Lower leg skin (tissue), 3 donors: Measurements from ENCODE around the gene CACNA1G.

ENCODE experiments used
- POLR2A ChIP-seq, 2 donors: fragments of 450-650 bp; IDR thresholded peaks; one replicate each; pipeline ENCODE4 v1.6.1; 2016 to 2017; ENCODE audit warnings: antibody characterized with exemption in 2 of 2, mild to moderate bottlenecking in 1 of 2, moderate library complexity in 1 of 2
- TF ChIP-seq, protein P1 (sequence below), 3 donors: fragments of 450-650 bp; IDR thresholded peaks; one replicate each; pipeline ENCODE4 v1.5.1; 2016; ENCODE audit warnings: antibody characterized with exemption in 3 of 3, mild to moderate bottlenecking in 3 of 3, moderate library complexity in 2 of 3

DNA sequence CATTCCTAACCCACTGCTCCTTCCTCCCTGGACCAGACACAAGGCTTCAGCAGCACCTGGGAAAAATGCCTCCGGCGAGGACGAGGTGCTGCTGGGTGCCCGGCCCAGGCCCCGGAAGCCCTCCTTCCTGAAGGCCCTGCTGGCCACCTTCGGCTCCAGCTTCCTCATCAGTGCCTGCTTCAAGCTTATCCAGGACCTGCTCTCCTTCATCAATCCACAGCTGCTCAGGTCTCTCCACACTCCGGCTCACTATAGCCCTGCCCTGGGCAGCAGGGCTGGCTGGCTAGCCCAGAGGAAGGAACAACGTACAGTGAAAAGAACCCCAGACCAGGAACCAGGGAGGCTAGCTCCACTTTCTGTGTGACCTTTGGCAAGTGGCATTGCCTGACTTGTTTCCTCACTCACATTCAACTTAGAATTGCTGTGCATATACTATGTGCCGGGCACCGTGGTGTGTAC lies 100.4 kb downstream of the CACNA1G start:
- TF ChIP-seq, protein P1, sequence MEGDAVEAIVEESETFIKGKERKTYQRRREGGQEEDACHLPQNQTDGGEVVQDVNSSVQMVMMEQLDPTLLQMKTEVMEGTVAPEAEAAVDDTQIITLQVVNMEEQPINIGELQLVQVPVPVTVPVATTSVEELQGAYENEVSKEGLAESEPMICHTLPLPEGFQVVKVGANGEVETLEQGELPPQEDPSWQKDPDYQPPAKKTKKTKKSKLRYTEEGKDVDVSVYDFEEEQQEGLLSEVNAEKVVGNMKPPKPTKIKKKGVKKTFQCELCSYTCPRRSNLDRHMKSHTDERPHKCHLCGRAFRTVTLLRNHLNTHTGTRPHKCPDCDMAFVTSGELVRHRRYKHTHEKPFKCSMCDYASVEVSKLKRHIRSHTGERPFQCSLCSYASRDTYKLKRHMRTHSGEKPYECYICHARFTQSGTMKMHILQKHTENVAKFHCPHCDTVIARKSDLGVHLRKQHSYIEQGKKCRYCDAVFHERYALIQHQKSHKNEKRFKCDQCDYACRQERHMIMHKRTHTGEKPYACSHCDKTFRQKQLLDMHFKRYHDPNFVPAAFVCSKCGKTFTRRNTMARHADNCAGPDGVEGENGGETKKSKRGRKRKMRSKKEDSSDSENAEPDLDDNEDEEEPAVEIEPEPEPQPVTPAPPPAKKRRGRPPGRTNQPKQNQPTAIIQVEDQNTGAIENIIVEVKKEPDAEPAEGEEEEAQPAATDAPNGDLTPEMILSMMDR (IDR thresholded peaks at IDR 0.05): no peak
- TF ChIP-seq POLR2A (IDR thresholded peaks at IDR 0.05): no peak
